Left hindlimb (tissue), 1 donor: ENCODE data around the gene ATP2A2.
"Not testable (repeated sequence)": the region's sequence is repeated elsewhere in the genome, so short reads cannot be mapped to it uniquely, and the experiment has no call there.

Source experiments
- DNase-seq: peaks from one replicate; pipeline ENCODE4 v3.0.0-alpha.2; 2018

The ATP2A2 gene

GRCh38 chr12:110343736-110344555, 62.9 kb downstream of the ATP2A2 start:
- DNase-seq: no peak

- no peak for DNase-seq
Measured at GRCh38 chr12:110344657-110345056, 63.6 kb downstream of the ATP2A2 start.

GRCh38 chr12:110345176-110345661, 64.2 kb downstream of the ATP2A2 start:
- DNase-seq: no peak

- no peak for DNase-seq
Measured at GRCh38 chr12:110345963-110346362, 64.9 kb downstream of the ATP2A2 start.

GRCh38 chr12:110347767-110348166, 66.7 kb downstream of the ATP2A2 start:
- DNase-seq: no peak

- no peak for DNase-seq
Measured at GRCh38 chr12:110348431-110349059, 67.5 kb downstream of the ATP2A2 start.

- no peak for DNase-seq
Measured at GRCh38 chr12:110349096-110349495, 68.0 kb downstream of the ATP2A2 start.

- DNase-seq: no peak
Measured at GRCh38 chr12:110349514-110350151, 68.6 kb downstream of the ATP2A2 start.

- no peak for DNase-seq
Measured at GRCh38 chr12:110351119-110351518, 70.1 kb downstream of the ATP2A2 start.

- DNase-seq: no peak
Measured at GRCh38 chr12:110352401-110352800, 71.4 kb downstream of the ATP2A2 start.

- DNase-seq: no peak
Measured at GRCh38 chr12:110353211-110353965, 72.3 kb downstream of the ATP2A2 start.

GRCh38 chr12:110354172-110354780, 73.2 kb downstream of the ATP2A2 start:
- no peak for DNase-seq

- no peak for DNase-seq
Measured at GRCh38 chr12:110355073-110355472, 74.0 kb downstream of the ATP2A2 start.

GRCh38 chr12:110358384-110359097, 77.5 kb downstream of the ATP2A2 start:
- DNase-seq: not testable (repeated sequence)

- DNase-seq: no peak
Measured at GRCh38 chr12:110361216-110361615, 80.2 kb downstream of the ATP2A2 start.

GRCh38 chr12:110365489-110366320, 84.7 kb downstream of the ATP2A2 start:
- no peak for DNase-seq

GRCh38 chr12:110366321-110367142, 85.5 kb downstream of the ATP2A2 start:
- no peak for DNase-seq

- DNase-seq: no peak
Measured at GRCh38 chr12:110367181-110367864, 86.3 kb downstream of the ATP2A2 start.

- DNase-seq: no peak
Measured at GRCh38 chr12:110369992-110370391, 88.9 kb downstream of the ATP2A2 start.
